Tibial nerve (tissue), 3 donors: ENCODE data around the gene USP24.

Source experiments
- POLR2A ChIP-seq, 2 donors: fragments of 450-650 bp; IDR thresholded peaks; one replicate each; pipeline ENCODE4 v1.6.1; 2017; ENCODE audit warnings: antibody characterized with exemption in 2 of 2, mild to moderate bottlenecking in 2 of 2, moderate library complexity in 2 of 2
- TF ChIP-seq, protein P1 (sequence below), 5 experiments: fragments of 200-600 bp in 3 of 5; fragments of 450-650 bp in 2 of 5; sonication (generic) in 3 of 5; IDR thresholded peaks; one replicate each; pipeline ENCODE4 v1.5.1; 2016 to 2019; ENCODE audit warnings: antibody characterized with exemption in 5 of 5, mild to moderate bottlenecking in 3 of 5, moderate library complexity in 2 of 5

DNA sequence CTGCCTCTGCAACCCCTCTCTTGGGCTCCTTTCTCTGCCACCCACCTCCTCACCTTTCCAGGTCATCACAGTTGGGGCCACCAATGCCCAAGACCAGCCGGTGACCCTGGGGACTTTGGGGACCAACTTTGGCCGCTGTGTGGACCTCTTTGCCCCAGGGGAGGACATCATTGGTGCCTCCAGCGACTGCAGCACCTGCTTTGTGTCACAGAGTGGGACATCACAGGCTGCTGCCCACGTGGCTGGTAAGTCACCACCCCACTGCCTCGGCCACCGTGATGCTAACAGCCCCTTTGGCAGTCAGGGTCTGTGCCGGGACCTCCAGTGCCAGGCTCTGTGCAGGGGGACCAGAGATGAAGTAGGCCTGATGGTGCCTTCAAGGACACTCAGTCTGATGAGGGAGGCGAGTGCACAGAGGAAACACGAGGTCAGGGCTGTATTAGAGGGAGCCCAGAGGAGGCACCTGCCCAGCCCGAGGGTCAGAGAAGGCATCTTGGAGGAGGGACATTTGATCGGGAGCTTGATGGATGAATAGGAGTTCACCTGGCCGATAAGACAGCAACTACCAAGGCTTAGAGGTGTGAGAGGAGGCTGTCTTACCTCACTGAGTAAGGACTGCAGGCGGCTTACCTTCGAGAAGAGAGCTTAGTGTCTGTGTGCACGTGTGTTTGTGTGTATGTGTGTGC lies 157.8 kb downstream of the USP24 start:
- TF ChIP-seq, protein P1, sequence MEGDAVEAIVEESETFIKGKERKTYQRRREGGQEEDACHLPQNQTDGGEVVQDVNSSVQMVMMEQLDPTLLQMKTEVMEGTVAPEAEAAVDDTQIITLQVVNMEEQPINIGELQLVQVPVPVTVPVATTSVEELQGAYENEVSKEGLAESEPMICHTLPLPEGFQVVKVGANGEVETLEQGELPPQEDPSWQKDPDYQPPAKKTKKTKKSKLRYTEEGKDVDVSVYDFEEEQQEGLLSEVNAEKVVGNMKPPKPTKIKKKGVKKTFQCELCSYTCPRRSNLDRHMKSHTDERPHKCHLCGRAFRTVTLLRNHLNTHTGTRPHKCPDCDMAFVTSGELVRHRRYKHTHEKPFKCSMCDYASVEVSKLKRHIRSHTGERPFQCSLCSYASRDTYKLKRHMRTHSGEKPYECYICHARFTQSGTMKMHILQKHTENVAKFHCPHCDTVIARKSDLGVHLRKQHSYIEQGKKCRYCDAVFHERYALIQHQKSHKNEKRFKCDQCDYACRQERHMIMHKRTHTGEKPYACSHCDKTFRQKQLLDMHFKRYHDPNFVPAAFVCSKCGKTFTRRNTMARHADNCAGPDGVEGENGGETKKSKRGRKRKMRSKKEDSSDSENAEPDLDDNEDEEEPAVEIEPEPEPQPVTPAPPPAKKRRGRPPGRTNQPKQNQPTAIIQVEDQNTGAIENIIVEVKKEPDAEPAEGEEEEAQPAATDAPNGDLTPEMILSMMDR (IDR thresholded peaks at IDR 0.05): no peak
- no peak for TF ChIP-seq POLR2A (IDR thresholded peaks at IDR 0.05)
